Measurements from ENCODE around the gene SHROOM2. TPM values are rescaled to one million over a fixed set of nuclear protein-coding genes. Genes with fewer than 3 reads are reported as not detected.
"Not testable (repeated sequence)": the region's sequence is repeated elsewhere in the genome, so short reads cannot be mapped to it uniquely, and the experiment has no call there.

SHROOM2 gene
- total RNA-seq, 1 donor from 2014 or later: not detected

GRCh38 chrX:9781941-9782340, 4.3 kb upstream of the SHROOM2 start:
- intact Hi-C loops (cut with micrococcal nuclease): no loop called here

DNA sequence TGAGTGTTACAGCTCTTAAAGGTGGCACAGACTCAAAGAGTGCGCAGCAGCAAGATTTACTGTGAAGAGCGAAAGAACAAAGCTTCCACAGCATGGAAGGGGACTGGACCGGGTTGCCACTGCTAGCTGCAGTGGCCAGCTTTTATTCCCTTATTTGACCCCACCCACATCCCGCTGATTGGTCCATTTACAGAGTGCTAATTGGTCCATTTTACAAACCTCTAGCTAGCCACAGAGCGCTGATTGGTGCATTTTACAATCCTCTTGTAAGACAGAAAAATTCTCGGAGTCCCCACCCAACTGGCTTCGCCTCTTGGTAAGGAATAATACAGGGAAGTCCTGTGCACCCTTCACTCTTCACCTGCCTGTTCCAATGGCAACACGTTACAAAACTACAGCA, 1.9 kb upstream of the SHROOM2 start:
- intact Hi-C loops (cut with micrococcal nuclease): no loop called here

DNA sequence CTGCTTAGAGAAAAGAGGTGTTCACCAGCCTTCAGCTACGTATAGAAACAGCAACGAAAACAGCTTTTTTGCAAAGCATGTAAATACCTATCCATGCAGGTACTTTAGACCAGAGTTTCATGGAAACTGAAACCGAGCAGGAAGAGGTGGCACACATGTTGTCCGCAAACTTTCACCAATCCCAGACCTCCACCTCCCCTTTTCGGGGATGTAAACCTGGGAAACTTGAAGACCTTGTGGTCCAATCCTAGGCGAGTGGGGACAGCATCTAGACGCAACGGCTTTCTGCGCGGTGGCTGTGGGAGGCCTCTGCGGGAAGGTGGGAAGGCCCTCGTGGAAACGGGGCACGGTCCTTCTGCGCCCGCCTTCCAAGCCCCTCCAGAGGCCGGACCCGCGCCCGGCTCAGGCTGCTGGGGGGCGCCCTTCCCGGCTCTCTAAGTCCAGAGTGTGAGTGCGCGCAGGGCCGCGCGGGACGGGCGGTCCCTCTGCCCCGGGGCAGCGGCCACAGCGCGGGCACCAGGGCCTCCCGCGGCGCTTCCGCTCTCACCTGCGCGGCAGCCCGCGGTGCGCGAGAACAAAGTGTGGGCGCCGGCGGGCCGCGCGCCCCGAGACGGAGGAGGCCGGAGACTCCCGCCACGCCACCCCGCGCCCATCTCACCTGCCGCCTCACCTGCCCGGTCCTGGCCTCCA, 830 bp upstream of the SHROOM2 start:
- intact Hi-C loops (cut with micrococcal nuclease): no loop called here

DNA sequence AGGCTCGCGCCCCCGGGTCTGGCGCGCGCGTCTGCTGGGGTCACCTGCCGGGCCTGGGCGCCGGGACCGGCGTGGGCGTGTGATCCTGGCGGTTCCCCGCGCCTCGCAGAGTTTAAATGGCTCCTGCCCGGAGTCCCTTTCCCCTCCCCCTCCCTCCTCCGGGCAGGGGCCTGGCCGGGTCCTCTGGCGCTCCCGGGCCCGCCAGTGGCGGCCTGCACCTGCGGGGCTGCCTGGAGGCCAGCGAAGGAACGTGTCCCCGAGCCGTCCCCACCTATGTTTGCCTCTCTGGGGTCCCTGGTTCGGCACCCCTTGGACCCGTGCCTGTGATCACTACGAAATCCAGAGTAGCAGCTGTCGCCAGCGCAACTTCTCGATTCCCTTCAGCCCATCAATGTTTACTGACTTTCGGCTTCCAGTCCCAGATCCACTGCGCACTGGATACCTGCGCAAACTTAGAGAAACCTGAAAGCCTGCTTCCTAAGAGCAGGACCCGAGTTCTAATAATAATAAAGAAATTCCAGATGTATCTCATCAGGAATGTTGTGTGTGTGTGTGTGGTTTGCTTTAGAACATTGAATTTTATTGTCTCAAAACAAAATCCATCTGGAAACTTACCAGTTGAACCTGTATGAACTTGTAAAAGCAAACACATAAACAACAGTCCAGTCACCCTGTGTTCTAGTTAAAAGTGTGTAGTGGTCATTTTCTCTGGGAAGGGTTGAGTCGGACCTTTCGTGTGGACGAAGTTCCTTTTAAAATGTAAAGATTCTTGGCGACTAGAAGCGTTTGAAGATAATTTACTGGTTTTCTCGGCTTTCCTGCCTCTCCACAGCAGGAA, 788 bp downstream of the SHROOM2 start:
- intact Hi-C loops (cut with micrococcal nuclease): no loop called here

GRCh38 chrX:9788911-9789310, 2.7 kb downstream of the SHROOM2 start:
- intact Hi-C loops (cut with micrococcal nuclease): no loop called here

GRCh38 chrX:9789555-9789954, 3.3 kb downstream of the SHROOM2 start:
- intact Hi-C loops (cut with micrococcal nuclease): no loop called here

DNA sequence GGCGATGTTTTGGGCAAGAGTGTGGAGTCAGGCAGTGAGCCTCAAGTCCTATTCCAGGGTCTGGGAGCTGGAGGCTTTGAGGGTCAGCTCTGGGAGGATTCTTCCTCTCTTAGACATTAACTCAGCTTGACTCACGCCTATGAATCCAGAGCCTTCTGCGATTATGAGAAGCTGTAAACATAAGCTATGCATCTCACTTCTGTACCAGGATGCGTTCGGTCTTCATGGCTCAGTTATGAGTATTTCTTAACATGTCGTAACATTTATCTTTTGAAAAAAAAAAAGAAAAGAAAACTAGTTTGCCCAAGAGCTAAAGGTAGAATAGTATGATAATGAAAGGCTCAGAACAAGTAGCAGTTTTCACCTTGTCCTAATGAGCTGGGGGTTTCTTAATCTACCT, 4.6 kb downstream of the SHROOM2 start:
- intact Hi-C loops (cut with micrococcal nuclease): no loop called here

- intact Hi-C loops (cut with micrococcal nuclease): no loop called here
Measured at GRCh38 chrX:9794495-9794894, 8.3 kb downstream of the SHROOM2 start.

DNA sequence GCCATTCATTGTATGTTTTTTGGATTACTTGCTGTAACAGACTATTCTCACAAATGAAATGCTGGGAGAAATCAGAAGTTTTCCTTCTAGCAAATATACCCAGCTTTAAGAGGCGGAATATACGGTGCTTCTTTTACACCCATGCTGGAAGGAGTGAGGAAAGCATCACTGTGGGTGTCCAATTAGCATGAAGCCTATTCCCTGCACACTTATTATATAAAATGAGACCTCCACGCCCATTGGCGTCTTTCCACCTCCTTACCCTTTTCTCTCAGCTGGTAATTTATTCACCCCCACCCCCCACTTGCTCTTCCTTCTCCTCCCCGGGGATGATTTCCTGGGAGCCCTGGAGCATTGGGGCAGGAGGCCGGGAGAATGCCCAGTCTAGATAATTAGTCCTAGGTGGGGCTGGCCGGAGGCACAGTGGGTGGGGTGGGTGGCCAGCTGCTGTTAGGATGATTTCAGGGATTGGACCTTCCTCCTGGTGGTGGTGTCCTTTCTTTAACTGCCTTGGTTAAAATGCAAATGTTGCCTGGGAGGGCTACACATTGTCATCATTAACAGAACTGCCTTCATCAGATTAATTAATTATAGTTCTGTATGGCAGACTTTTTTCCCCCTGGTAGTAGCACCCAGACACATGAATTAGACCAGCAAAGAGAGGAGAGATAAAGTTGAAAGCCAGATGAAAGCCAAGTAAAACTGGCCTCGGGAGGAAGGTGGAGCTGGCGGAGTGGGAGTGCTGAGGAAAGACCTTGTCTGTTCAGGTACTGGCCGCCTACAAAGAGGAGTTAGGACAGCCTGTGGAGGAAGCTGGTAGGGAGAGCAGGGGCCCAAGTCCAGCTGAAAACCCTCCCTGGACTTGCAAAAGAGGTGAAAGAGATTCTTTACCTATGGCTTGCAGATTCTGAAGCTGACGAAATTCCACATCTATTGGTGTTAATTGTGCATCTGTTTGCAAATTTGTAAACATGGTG, 11.4 kb downstream of the SHROOM2 start:
- intact Hi-C loops (cut with micrococcal nuclease): no loop called here

DNA sequence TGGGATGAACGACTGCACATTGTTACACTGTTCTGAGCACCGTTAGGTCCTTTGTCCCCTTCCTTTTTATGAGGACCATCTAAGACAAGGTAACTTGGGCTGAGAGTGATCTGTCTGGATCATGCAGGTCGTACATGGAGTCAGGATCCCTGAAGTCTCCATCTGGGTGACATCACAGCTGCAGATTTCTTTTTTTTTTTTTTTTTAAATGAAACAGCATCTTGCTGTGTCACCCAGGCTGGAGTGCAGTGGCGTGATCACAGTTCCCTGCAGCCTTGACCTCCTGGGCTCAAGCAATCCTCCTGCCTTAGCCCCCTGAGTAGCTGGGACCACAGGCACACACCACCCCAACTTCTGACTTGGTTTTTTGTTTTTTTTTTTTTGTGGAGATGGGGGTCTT, 16.5 kb downstream of the SHROOM2 start:
- intact Hi-C loops (cut with micrococcal nuclease): no loop called here

- intact Hi-C loops (cut with micrococcal nuclease): no loop called here
Measured at GRCh38 chrX:9804444-9804843, 18.2 kb downstream of the SHROOM2 start.

- intact Hi-C loops (cut with micrococcal nuclease): no loop called here
Measured at GRCh38 chrX:9805956-9806355, 19.7 kb downstream of the SHROOM2 start.

DNA sequence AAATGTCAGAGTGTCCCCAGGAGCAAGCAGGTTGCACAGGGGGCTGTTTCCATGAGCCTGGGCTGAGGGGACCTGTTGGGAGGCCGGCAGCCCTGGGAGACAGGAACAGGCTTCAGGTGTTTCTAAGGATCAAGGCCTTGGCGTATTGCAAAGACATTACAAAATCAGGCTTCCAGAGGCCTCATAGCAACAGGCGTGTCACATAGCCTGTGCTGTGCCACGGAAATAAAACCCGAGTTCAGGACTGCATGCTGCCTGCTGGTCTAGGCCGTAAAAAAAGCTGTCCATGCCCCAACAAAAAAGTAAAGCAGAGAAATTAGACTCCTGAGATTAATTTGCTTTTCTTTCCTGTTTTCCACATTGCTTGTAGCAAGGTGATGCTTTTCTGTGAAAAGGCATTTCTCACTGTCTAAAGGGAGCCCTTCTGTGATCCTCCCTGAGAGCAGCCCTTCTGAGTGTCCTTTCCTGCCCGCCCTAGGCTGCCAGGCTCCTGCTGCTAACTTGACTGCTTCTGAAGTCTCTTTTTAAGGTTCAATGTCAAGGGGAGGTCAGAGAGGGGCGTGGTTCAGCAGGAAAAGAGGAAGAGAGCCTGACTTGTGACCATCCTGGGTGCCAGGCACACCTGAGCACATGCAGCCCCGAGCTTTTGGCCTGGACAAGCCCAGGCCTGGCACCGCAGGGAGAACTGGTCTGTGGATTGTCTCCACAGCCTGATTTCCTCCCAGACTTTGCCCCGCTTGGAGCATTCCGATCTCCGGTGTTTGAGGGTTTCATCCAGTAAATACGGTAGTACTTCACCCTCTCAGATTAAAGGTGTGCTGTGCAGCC, 21.3 kb downstream of the SHROOM2 start:
- intact Hi-C loops (cut with micrococcal nuclease): no loop called here

DNA sequence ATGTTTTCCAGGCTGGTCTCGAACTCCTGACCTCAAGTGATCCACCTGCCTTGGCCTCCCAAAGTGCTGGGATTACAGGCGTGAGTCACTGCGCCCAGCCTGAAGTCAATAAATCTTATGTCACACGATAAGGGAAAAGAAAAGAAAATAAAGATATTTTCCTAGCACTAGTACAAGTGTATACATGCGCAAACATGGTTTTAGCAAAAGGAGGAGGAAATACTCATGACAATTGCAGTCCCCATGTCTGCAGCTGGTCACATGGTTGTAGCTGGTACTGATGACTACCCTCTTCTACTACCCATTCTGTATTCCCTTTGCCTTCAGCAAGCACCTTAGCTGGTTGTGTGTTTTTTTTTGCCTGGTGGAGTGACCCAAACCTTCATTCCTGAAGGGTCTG, 23.6 kb downstream of the SHROOM2 start:
- intact Hi-C loops (cut with micrococcal nuclease): not testable (repeated sequence)

- intact Hi-C loops (cut with micrococcal nuclease): not testable (repeated sequence)
Measured at GRCh38 chrX:9811086-9811485, 24.9 kb downstream of the SHROOM2 start.

DNA sequence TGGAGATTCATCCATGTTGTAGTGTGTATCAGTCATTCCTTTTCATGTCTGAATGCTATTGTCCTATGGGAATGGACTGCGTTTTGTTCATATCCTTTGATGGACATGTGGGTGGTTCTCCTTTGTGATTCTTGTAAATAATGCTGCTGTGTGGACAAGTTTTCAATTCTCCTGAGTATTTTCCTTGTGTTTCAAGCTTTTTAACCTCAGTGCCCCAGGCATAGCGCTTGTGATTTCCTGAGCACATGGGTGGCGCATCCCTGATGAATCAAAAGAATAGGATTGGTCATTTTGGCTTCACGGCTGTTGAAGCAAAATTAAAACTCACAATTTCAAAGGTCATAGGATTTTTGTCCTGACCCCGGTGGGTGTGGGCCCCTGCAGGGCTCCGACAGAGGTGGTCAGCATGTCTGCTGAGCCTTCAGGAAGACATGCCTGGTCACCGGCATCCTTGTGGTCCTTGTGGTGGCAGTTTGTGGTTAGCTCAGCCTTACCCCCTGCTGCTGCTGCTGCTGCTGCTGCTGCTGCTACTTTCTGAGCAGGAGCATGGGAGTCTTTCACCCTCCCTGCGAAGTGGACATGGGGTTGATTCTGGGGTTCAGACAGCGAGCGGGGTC, 30.0 kb downstream of the SHROOM2 start:
- intact Hi-C loops (cut with micrococcal nuclease): no loop called here

DNA sequence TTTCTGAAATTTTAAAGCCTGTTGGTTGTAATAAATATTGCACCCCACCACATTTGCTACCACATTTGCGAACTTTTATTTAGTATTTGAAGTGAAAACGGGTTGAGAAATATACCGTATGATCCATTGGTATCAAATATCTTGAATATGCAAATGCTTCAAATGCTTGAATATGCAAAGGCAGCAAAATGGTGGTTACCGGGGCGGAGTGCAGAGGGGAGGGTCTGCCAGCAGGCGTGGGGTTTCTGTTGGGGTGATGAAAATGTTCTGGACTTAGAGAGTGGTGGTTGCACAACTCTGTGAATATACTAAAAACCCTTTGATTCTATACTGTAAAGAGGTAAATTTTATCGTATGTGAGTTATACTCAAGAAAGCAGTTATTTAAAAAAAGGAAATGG, 35.3 kb downstream of the SHROOM2 start:
- intact Hi-C loops (cut with micrococcal nuclease): no loop called here

DNA sequence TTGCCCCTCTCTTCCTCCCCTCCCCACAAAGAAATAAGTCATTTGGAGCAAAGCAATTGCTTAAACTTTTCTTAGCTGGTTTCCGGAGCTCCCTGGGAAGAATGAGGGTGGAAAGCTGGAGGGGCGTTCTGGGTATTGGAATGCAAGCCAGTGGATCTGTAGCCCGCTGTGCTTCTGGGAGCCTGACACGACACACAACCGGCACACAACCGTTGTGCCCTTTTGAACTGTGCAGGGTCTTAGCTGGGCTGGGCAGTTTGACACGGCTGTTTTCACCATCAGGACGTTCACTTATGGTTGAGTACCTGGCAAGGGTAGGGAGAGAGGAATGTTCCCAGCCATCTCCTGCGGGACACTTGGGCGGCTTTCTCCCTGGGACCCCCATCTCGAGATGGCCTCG, 38.3 kb downstream of the SHROOM2 start:
- intact Hi-C loops (cut with micrococcal nuclease): no loop called here

DNA sequence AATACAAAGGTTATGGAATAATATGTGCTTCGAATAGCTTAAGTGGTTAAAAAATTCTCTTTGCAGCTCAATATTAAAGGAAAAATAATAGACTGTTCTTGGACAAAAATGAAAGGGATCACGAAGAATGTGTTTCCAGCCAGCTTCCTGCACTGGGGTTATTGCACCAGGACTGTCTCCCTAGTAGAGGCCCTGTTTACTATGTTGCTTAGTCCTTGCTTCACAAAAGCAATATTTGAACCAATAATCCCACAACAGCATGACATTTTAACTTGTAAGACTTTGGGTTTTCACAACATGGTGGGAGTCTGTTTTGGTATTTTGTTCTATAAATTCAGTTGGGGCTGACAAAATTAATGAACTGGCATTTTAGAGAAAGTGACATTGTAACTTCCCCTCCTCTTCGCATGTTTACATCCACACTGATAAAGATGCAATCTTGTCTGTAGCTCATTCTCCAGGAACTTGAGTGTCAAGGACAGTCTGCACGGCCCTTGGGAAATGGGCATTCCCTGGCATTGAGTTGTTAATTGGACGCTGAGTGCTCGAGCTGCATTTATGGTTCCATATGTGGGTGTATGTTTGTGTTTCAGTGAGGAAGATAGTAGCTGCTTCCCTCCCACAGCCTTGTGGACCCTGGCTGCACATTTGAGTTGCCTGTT, 39.0 kb downstream of the SHROOM2 start:
- intact Hi-C loops (cut with micrococcal nuclease): no loop called here

- intact Hi-C loops (cut with micrococcal nuclease): no loop called here
Measured at GRCh38 chrX:9825966-9826365, 39.7 kb downstream of the SHROOM2 start.
